ENCODE measurements around the gene MRPS26. TPM values are rescaled to one million over a fixed set of nuclear protein-coding genes. Genes with fewer than 3 reads are reported as not detected.
A peak's percentile ranks its signal among the peaks of the same experiment; 100 is the strongest.
"Not testable (repeated sequence)": the region's sequence is repeated elsewhere in the genome, so short reads cannot be mapped to it uniquely, and the experiment has no call there.

The MRPS26 gene
- total RNA-seq, 2 donors from 2014 or later, result 75.1 to 87.7 TPM

- Histone ChIP-seq H3K4me1 (ENCODE audit: control insufficient read depth, insufficient read depth, low read length) (no peaks in the 10 kb centered on the region), H3K4me3 (ENCODE audit: low read length) (no peak overlapping the region), H3K27ac (ENCODE audit: low read depth, low read length) (no peak overlapping the region), H3K9ac (ENCODE audit: extremely low read depth, low read length, poor library complexity, severe bottlenecking) (no peak overlapping the region), H3K9me3 (ENCODE audit: control insufficient read depth, low read length) (no peaks in the 10 kb centered on the region), H3K27me3 (ENCODE audit: control insufficient read depth, insufficient read depth, low read length, poor library complexity, severe bottlenecking) (no peaks in the 10 kb centered on the region), H3K36me3 (ENCODE audit: control insufficient read depth, insufficient read depth, low read length) (peaks cover 57% of the 10 kb centered on the region)
- 100% methylated on average over 1 to 3 of the region's 3 CpGs for WGBS, 2 experiments (ENCODE audit: insufficient coverage in 1 of 2, insufficient read length in 1 of 2)
- Mint-ChIP-seq H3K4me1 (no peaks in the 10 kb centered on the region), H3K36me3 (ENCODE audit: low read depth) (peaks cover 57% of the 10 kb centered on the region), H3K27ac (no peak overlapping the region), H3K4me3 (no peak overlapping the region), H3K27me3 (ENCODE audit: insufficient read depth) (no peaks in the 10 kb centered on the region), H3K9me3 (peaks cover 11% of the 10 kb centered on the region)
- TF ChIP-seq CTCF (conservative IDR thresholded peaks at IDR 0.05), result no peak
- DNase-seq, result no peak
These were observed 31.2 kb upstream of the MRPS26 start for GRCh38 chr20:3014662-3015061.

- peaks cover 16% of the 10 kb centered on the region for H3K9me3 Mint-ChIP-seq
- not testable (repeated sequence) for H3K4me3 Mint-ChIP-seq; H3K9me3 ChIP-seq (ENCODE audit: control insufficient read depth, low read length); DNase-seq; H3K4me3 ChIP-seq (ENCODE audit: low read length); H3K27ac Mint-ChIP-seq; H3K4me1 Mint-ChIP-seq; H3K27ac ChIP-seq (ENCODE audit: low read depth, low read length); H3K27me3 Mint-ChIP-seq (ENCODE audit: insufficient read depth); H3K4me1 ChIP-seq (ENCODE audit: control insufficient read depth, insufficient read depth, low read length); H3K9ac ChIP-seq (ENCODE audit: extremely low read depth, low read length, poor library complexity, severe bottlenecking); H3K27me3 ChIP-seq (ENCODE audit: control insufficient read depth, insufficient read depth, low read length, poor library complexity, severe bottlenecking)
- peaks cover 54% of the 10 kb centered on the region for H3K36me3 ChIP-seq (ENCODE audit: control insufficient read depth, insufficient read depth, low read length)
- peaks cover 57% of the 10 kb centered on the region for H3K36me3 Mint-ChIP-seq (ENCODE audit: low read depth)
- WGBS, 2 experiments (ENCODE audit: insufficient coverage in 1 of 2, insufficient read length in 1 of 2), result 100% methylated on average over 4 of the region's 5 CpGs; no CpG with 5 or more reads in 1 of the 2 experiments
These were observed 30.6 kb upstream of the MRPS26 start for GRCh38 chr20:3015302-3015701.

GRCh38 chr20:3021327-3021726 lies 24.5 kb upstream of the MRPS26 start:
- no peak overlapping the region for H3K4me3 ChIP-seq (ENCODE audit: low read length)
- no peak overlapping the region for H3K27ac ChIP-seq (ENCODE audit: low read depth, low read length)
- H3K9ac ChIP-seq (ENCODE audit: extremely low read depth, low read length, poor library complexity, severe bottlenecking), result no peak overlapping the region
- no peaks in the 10 kb centered on the region for H3K27me3 ChIP-seq (ENCODE audit: control insufficient read depth, insufficient read depth, low read length, poor library complexity, severe bottlenecking)
- H3K9me3 Mint-ChIP-seq, result peaks cover 18% of the 10 kb centered on the region
- H3K9me3 ChIP-seq (ENCODE audit: control insufficient read depth, low read length), result no peaks in the 10 kb centered on the region
- peaks cover 60% of the 10 kb centered on the region for H3K36me3 ChIP-seq (ENCODE audit: control insufficient read depth, insufficient read depth, low read length)
- H3K4me1 Mint-ChIP-seq, result peaks cover 15% of the 10 kb centered on the region
- no peaks in the 10 kb centered on the region for H3K27me3 Mint-ChIP-seq (ENCODE audit: insufficient read depth)
- peaks cover 84% of the 10 kb centered on the region for H3K36me3 Mint-ChIP-seq (ENCODE audit: low read depth)
- H3K4me3 Mint-ChIP-seq, result no peak overlapping the region
- no peak overlapping the region for H3K27ac Mint-ChIP-seq
- peaks cover 7% of the 10 kb centered on the region for H3K4me1 ChIP-seq (ENCODE audit: control insufficient read depth, insufficient read depth, low read length)
- 91 to 100% methylated on average over 4 of the region's 4 CpGs for WGBS, 2 experiments (ENCODE audit: insufficient coverage in 1 of 2, insufficient read length in 1 of 2)
- no peak for TF ChIP-seq CTCF (conservative IDR thresholded peaks at IDR 0.05)
- DNase-seq, result no peak

- H3K27me3 Mint-ChIP-seq (ENCODE audit: insufficient read depth), result no peaks in the 10 kb centered on the region
- H3K9me3 ChIP-seq (ENCODE audit: control insufficient read depth, low read length), result no peaks in the 10 kb centered on the region
- H3K27ac Mint-ChIP-seq, result no peak overlapping the region
- no peak overlapping the region for H3K27ac ChIP-seq (ENCODE audit: low read depth, low read length)
- H3K4me1 ChIP-seq (ENCODE audit: control insufficient read depth, insufficient read depth, low read length), result peaks cover 7% of the 10 kb centered on the region
- H3K36me3 Mint-ChIP-seq (ENCODE audit: low read depth), result peaks cover 84% of the 10 kb centered on the region
- peaks cover 18% of the 10 kb centered on the region for H3K9me3 Mint-ChIP-seq
- no peaks in the 10 kb centered on the region for H3K27me3 ChIP-seq (ENCODE audit: control insufficient read depth, insufficient read depth, low read length, poor library complexity, severe bottlenecking)
- H3K4me3 ChIP-seq (ENCODE audit: low read length), result no peak overlapping the region
- DNase-seq, result no peak
- H3K36me3 ChIP-seq (ENCODE audit: control insufficient read depth, insufficient read depth, low read length), result peaks cover 61% of the 10 kb centered on the region
- H3K9ac ChIP-seq (ENCODE audit: extremely low read depth, low read length, poor library complexity, severe bottlenecking), result no peak overlapping the region
- 95 to 100% methylated on average over 2 to 5 of the region's 5 CpGs for WGBS, 2 experiments (ENCODE audit: insufficient coverage in 1 of 2, insufficient read length in 1 of 2)
- H3K4me1 Mint-ChIP-seq, result peaks cover 15% of the 10 kb centered on the region
- no peak for TF ChIP-seq CTCF (conservative IDR thresholded peaks at IDR 0.05)
- H3K4me3 Mint-ChIP-seq, result no peak overlapping the region
These were observed 24.1 kb upstream of the MRPS26 start for GRCh38 chr20:3021777-3022176.

- not testable (repeated sequence) for H3K27me3 Mint-ChIP-seq (ENCODE audit: insufficient read depth); DNase-seq; H3K9ac ChIP-seq (ENCODE audit: extremely low read depth, low read length, poor library complexity, severe bottlenecking); H3K27ac ChIP-seq (ENCODE audit: low read depth, low read length); H3K27me3 ChIP-seq (ENCODE audit: control insufficient read depth, insufficient read depth, low read length, poor library complexity, severe bottlenecking); H3K4me1 ChIP-seq (ENCODE audit: control insufficient read depth, insufficient read depth, low read length); H3K9me3 ChIP-seq (ENCODE audit: control insufficient read depth, low read length); H3K4me3 ChIP-seq (ENCODE audit: low read length)
- H3K4me1 Mint-ChIP-seq, result peaks cover 15% of the 10 kb centered on the region
- H3K36me3 ChIP-seq (ENCODE audit: control insufficient read depth, insufficient read depth, low read length), result peaks cover 61% of the 10 kb centered on the region
- peak overlapping the region; percentile 34 for H3K4me3 Mint-ChIP-seq
- H3K27ac Mint-ChIP-seq, result peak overlapping the region; percentile 96
- 88 to 95% methylated on average over 14 to 16 of the region's 20 CpGs for WGBS, 2 experiments (ENCODE audit: insufficient coverage in 1 of 2, insufficient read length in 1 of 2)
- H3K9me3 Mint-ChIP-seq, result peaks cover 17% of the 10 kb centered on the region
- H3K36me3 Mint-ChIP-seq (ENCODE audit: low read depth), result peaks cover 84% of the 10 kb centered on the region
These were observed 23.0 kb upstream of the MRPS26 start for GRCh38 chr20:3022559-3023490.

All from endodermal cell (in vitro differentiated cells).